Measurements from ENCODE around the gene OTUB1. TPM values are rescaled to one million over a fixed set of nuclear protein-coding genes. Genes with fewer than 3 reads are reported as not detected.

OTUB1 gene
- total and polyA plus RNA-seq, 2 of the 13 experiments (the other 11 are each of a cell fraction or from before 2014, with no cell fraction given), result 58.8 to 130 TPM

DNA sequence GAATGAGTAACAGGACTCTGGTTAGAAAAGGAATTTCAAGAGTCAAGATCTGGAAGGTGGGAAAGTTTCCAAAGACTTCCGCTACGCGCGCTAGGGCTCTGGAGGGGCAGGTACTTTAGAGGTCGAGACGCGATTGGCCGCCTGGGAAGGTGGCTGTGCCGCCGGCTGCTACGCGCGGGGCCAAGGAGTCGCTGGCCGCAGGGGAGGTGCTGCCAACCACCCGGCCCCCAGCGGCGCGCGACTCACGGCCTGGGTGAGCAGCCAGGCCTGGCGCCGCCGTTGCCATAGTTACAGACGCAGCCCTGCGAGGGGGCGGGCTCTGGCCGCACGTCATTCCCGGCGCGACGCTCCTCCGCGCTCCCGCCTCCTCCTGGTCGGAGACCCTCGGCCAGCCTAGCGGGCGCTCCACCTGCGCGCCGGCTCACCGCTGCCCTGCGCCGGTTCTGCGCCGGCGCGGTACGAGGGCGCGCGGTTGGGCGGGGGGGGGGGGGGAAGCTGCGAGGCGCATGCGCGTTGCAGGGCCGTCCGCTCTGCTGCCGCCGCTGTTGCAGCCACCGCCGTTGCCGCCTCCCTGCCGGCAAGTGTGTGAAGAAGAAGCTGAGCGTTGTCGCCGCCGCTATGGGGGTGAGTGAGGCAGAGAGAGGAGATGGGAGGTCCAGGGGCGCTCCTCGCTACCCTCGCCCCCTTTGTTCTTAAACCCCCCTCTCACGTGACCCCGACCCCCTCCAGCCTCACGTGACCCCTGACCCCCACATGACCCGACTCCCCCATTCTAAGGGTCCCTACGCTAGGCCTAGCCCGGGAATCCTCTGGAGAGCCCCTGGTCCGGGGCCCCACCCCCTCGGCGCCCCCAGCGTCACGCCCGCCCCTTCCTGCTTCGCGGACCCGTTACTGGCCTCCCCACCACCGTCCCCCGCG, 47.5 kb upstream of the OTUB1 start, which contains the start of gene NAA40 (continued):
- TF ChIP-seq, protein P1, sequence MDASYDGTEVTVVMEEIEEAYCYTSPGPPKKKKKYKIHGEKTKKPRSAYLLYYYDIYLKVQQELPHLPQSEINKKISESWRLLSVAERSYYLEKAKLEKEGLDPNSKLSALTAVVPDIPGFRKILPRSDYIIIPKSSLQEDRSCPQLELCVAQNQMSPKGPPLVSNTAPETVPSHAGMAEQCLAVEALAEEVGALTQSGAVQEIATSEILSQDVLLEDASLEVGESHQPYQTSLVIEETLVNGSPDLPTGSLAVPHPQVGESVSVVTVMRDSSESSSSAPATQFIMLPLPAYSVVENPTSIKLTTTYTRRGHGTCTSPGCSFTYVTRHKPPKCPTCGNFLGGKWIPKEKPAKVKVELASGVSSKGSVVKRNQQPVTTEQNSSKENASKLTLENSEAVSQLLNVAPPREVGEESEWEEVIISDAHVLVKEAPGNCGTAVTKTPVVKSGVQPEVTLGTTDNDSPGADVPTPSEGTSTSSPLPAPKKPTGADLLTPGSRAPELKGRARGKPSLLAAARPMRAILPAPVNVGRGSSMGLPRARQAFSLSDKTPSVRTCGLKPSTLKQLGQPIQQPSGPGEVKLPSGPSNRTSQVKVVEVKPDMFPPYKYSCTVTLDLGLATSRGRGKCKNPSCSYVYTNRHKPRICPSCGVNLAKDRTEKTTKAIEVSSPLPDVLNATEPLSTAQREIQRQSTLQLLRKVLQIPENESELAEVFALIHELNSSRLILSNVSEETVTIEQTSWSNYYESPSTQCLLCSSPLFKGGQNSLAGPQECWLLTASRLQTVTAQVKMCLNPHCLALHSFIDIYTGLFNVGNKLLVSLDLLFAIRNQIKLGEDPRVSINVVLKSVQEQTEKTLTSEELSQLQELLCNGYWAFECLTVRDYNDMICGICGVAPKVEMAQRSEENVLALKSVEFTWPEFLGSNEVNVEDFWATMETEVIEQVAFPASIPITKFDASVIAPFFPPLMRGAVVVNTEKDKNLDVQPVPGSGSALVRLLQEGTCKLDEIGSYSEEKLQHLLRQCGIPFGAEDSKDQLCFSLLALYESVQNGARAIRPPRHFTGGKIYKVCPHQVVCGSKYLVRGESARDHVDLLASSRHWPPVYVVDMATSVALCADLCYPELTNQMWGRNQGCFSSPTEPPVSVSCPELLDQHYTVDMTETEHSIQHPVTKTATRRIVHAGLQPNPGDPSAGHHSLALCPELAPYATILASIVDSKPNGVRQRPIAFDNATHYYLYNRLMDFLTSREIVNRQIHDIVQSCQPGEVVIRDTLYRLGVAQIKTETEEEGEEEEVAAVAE (CRISPR knock-in tag; IDR thresholded peaks at IDR 0.05; ENCODE audit: borderline replicate concordance), result peak; percentile 41; the same call in 1 of the 2 replicates
- TF ChIP-seq NKX3-1 (CRISPR knock-in tag; IDR thresholded peaks at IDR 0.05) (no peak), RBFOX2 (IDR thresholded peaks at IDR 0.05; ENCODE audit: low read depth, low read length) (peak; percentile 61), HDAC1 (CRISPR knock-in tag; IDR thresholded peaks at IDR 0.05) (peak; percentile 85), TMF1 (CRISPR knock-in tag; IDR thresholded peaks at IDR 0.05; ENCODE audit: low read depth) (no peak), ZNF180 (CRISPR knock-in tag; IDR thresholded peaks at IDR 0.05; ENCODE audit: borderline replicate concordance, low read depth) (no peak), MZF1 (CRISPR knock-in tag; IDR thresholded peaks at IDR 0.05; ENCODE audit: borderline replicate concordance) (no peak), ZNF317 (CRISPR knock-in tag; IDR thresholded peaks at IDR 0.05) (no peak), NBN (conservative IDR thresholded peaks at IDR 0.05) (no peak)
- TF ChIP-seq, protein P2, sequence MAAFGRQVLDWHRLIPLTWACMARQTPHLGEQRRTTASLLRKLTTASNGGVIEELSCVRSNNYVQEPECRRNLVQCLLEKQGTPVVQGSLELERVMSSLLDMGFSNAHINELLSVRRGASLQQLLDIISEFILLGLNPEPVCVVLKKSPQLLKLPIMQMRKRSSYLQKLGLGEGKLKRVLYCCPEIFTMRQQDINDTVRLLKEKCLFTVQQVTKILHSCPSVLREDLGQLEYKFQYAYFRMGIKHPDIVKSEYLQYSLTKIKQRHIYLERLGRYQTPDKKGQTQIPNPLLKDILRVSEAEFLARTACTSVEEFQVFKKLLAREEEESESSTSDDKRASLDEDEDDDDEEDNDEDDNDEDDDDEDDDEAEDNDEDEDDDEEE (CRISPR knock-in tag; IDR thresholded peaks at IDR 0.05), result no peak
- TF ChIP-seq, protein P3, sequence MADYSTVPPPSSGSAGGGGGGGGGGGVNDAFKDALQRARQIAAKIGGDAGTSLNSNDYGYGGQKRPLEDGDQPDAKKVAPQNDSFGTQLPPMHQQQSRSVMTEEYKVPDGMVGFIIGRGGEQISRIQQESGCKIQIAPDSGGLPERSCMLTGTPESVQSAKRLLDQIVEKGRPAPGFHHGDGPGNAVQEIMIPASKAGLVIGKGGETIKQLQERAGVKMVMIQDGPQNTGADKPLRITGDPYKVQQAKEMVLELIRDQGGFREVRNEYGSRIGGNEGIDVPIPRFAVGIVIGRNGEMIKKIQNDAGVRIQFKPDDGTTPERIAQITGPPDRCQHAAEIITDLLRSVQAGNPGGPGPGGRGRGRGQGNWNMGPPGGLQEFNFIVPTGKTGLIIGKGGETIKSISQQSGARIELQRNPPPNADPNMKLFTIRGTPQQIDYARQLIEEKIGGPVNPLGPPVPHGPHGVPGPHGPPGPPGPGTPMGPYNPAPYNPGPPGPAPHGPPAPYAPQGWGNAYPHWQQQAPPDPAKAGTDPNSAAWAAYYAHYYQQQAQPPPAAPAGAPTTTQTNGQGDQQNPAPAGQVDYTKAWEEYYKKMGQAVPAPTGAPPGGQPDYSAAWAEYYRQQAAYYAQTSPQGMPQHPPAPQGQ (CRISPR knock-in tag; IDR thresholded peaks at IDR 0.05; ENCODE audit: borderline replicate concordance), result no peak
- TF ChIP-seq, protein P4, sequence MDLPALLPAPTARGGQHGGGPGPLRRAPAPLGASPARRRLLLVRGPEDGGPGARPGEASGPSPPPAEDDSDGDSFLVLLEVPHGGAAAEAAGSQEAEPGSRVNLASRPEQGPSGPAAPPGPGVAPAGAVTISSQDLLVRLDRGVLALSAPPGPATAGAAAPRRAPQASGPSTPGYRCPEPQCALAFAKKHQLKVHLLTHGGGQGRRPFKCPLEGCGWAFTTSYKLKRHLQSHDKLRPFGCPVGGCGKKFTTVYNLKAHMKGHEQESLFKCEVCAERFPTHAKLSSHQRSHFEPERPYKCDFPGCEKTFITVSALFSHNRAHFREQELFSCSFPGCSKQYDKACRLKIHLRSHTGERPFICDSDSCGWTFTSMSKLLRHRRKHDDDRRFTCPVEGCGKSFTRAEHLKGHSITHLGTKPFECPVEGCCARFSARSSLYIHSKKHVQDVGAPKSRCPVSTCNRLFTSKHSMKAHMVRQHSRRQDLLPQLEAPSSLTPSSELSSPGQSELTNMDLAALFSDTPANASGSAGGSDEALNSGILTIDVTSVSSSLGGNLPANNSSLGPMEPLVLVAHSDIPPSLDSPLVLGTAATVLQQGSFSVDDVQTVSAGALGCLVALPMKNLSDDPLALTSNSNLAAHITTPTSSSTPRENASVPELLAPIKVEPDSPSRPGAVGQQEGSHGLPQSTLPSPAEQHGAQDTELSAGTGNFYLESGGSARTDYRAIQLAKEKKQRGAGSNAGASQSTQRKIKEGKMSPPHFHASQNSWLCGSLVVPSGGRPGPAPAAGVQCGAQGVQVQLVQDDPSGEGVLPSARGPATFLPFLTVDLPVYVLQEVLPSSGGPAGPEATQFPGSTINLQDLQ (CRISPR knock-in tag; IDR thresholded peaks at IDR 0.05), result no peak
- TF ChIP-seq, protein P5, sequence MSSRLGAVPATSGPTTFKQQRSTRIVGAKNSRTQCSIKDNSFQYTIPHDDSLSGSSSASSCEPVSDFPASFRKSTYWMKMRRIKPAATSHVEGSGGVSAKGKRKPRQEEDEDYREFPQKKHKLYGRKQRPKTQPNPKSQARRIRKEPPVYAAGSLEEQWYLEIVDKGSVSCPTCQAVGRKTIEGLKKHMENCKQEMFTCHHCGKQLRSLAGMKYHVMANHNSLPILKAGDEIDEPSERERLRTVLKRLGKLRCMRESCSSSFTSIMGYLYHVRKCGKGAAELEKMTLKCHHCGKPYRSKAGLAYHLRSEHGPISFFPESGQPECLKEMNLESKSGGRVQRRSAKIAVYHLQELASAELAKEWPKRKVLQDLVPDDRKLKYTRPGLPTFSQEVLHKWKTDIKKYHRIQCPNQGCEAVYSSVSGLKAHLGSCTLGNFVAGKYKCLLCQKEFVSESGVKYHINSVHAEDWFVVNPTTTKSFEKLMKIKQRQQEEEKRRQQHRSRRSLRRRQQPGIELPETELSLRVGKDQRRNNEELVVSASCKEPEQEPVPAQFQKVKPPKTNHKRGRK (CRISPR knock-in tag; IDR thresholded peaks at IDR 0.05), result no peak
